Activated T-helper 9 cell treated with anti-CD3 and anti-CD28 coated beads, Interleukin-2, amount 50 U/mL, for 16 hours (primary cell): ENCODE data around the gene TTYH3.
A peak's percentile ranks its signal among the peaks of the same experiment; 100 is the strongest.

Experiments used
- DNase-seq: peaks from one replicate; pipeline ENCODE4 v3.0.0-alpha.2; 2020; ENCODE audit warnings: low read depth

The TTYH3 gene

GRCh38 chr7:2616387-2617324, 15.1 kb upstream of the TTYH3 start:
- DNase-seq: no peak

GRCh38 chr7:2617325-2617905, 14.4 kb upstream of the TTYH3 start:
- DNase-seq: no peak

GRCh38 chr7:2619116-2619515, 12.7 kb upstream of the TTYH3 start:
- no peak for DNase-seq

GRCh38 chr7:2621061-2621828, 10.5 kb upstream of the TTYH3 start:
- DNase-seq: no peak

- no peak for DNase-seq
These were observed 9.7 kb upstream of the TTYH3 start for GRCh38 chr7:2621948-2622640.

- no peak for DNase-seq
These were observed 8.7 kb upstream of the TTYH3 start for GRCh38 chr7:2622869-2623697.

GRCh38 chr7:2623698-2624014, 8.1 kb upstream of the TTYH3 start:
- DNase-seq: no peak

- DNase-seq: no peak
These were observed 7.4 kb upstream of the TTYH3 start for GRCh38 chr7:2624293-2624886.

- no peak for DNase-seq
These were observed 5.2 kb upstream of the TTYH3 start for GRCh38 chr7:2626498-2627117.

GRCh38 chr7:2627258-2628129, 4.3 kb upstream of the TTYH3 start:
- DNase-seq: no peak

GRCh38 chr7:2628130-2628482, 3.7 kb upstream of the TTYH3 start:
- no peak for DNase-seq

GRCh38 chr7:2628891-2629290, 2.9 kb upstream of the TTYH3 start:
- no peak for DNase-seq

- no peak for DNase-seq
These were observed 1.8 kb upstream of the TTYH3 start for GRCh38 chr7:2629746-2630681.

GRCh38 chr7:2632733-2633537, 1.1 kb downstream of the TTYH3 start:
- DNase-seq: peak; percentile 23

GRCh38 chr7:2633538-2634266, 1.9 kb downstream of the TTYH3 start:
- peak; percentile 21 for DNase-seq

- DNase-seq: no peak
These were observed 2.7 kb downstream of the TTYH3 start for GRCh38 chr7:2634267-2635145.
